Neutrophil (primary cell): ENCODE measurements around the gene SLC36A3.

Experiments used
- H3K27ac ChIP-seq: fragments of 200-600 bp; sonication (generic); 2 replicates; pipeline ENCODE4 v1.5.1; 2016; ENCODE audit warnings: mild to moderate bottlenecking, moderate library complexity
- H3K27me3 ChIP-seq: fragments of 200-600 bp; sonication (generic); 2 replicates; pipeline ENCODE4 v1.6.0; 2016; ENCODE audit warnings: mild to moderate bottlenecking
- H3K36me3 ChIP-seq: fragments of 200-600 bp; sonication (generic); 2 replicates; pipeline ENCODE4 v1.5.1; 2017
- H3K4me1 ChIP-seq, 2 experiments: fragments of 200-600 bp in 1 of 2; sonication (generic) in 1 of 2; 1 replicate in 1 of 2; 2 replicates in 1 of 2; pipeline versions ENCODE4 v1.5.1 to v1.6.1; 2013 to 2016; ENCODE audit warnings: low read depth in 1 of 2, low read length in 1 of 2, mild to moderate bottlenecking in 1 of 2, moderate library complexity in 1 of 2; ENCODE audit not compliant: control insufficient read depth in 1 of 2, insufficient read depth in 1 of 2
- H3K4me3 ChIP-seq, 2 experiments: fragments of 200-600 bp in 1 of 2; sonication (generic) in 1 of 2; 1 replicate in 1 of 2; 2 replicates in 1 of 2; pipeline ENCODE4 v1.5.1; 2013 to 2016; ENCODE audit warnings: low read depth in 1 of 2, low read length in 1 of 2, mild to moderate bottlenecking in 1 of 2, moderate library complexity in 1 of 2
- H3K9me3 ChIP-seq: fragments of 200-600 bp; sonication (generic); 2 replicates; pipeline ENCODE4 v1.5.1; 2016
- CTCF ChIP-seq: fragments of 200-600 bp; sonication (generic); IDR thresholded peaks from 2 replicates; pipeline ENCODE4 v1.5.1; 2016; ENCODE audit warnings: antibody characterized with exemption

The SLC36A3 gene

DNA sequence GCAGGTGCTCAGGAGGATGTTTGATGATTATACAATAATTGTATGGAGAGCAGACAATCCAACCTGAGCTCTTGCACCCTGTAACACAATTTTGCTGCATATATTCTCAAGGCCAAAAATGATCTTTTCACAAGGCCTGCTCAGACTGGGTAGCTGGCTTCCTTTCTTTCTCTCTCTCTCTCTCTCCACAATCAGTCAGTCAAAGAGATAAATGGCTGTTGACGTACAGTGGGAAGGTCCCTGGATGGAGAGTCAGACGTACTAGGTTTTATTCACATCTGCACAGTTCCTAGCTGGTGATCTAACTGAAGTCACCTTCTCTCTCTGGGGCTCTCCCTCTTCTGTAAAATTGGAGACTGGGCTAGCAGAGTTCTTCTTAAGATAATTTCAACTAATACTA lies 24.0 kb upstream of the SLC36A3 start:
- Histone ChIP-seq H3K4me3 (no peak overlapping the region), H3K27ac (no peak overlapping the region), H3K27me3 (no peaks in the 10 kb centered on the region), H3K36me3 (no peaks in the 10 kb centered on the region), H3K4me1 (no peaks in the 10 kb centered on the region), H3K9me3 (no peaks in the 10 kb centered on the region)
- TF ChIP-seq CTCF = no peak

DNA sequence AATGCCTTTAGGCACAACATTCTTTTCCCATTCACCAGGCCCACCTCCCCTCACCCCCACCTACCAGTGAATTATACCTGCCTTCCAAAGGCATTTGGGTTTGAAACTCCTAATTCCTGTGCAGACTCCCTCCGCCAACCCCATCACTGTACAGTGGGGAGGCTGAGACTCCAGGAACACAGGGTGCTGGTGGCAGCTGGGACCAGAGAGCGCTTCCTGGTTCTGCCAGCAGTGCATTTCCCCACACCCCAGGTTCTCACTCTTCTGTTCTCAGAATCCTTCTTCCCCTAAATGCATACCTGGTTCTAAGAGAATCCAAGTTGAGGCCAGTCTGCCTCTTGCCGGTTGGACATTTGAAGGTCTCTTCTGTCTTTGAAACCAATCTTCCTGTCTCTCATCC lies 22.7 kb upstream of the SLC36A3 start:
- no peak overlapping the region for H3K4me3 ChIP-seq
- TF ChIP-seq CTCF = no peak
- H3K27me3 ChIP-seq = no peaks in the 10 kb centered on the region
- H3K27ac ChIP-seq = no peak overlapping the region
- no peaks in the 10 kb centered on the region for H3K9me3 ChIP-seq
- no peaks in the 10 kb centered on the region for H3K36me3 ChIP-seq
- H3K4me1 ChIP-seq = no peaks in the 10 kb centered on the region

- no peaks in the 10 kb centered on the region for H3K27me3 ChIP-seq
- H3K36me3 ChIP-seq = no peaks in the 10 kb centered on the region
- TF ChIP-seq CTCF = no peak
- H3K4me1 ChIP-seq = no peaks in the 10 kb centered on the region
- no peaks in the 10 kb centered on the region for H3K9me3 ChIP-seq
- no peak overlapping the region for H3K27ac ChIP-seq
- no peak overlapping the region for H3K4me3 ChIP-seq
Measured at GRCh38 chr5:151320481-151320880, 16.9 kb upstream of the SLC36A3 start.

GRCh38 chr5:151318850-151319732 lies 15.5 kb upstream of the SLC36A3 start:
- no peak for TF ChIP-seq CTCF

GRCh38 chr5:151317871-151318270 lies 14.3 kb upstream of the SLC36A3 start:
- no peaks in the 10 kb centered on the region for H3K27me3 ChIP-seq
- no peaks in the 10 kb centered on the region for H3K4me1 ChIP-seq
- H3K27ac ChIP-seq = no peak overlapping the region
- H3K9me3 ChIP-seq = no peaks in the 10 kb centered on the region
- no peak overlapping the region for H3K4me3 ChIP-seq
- TF ChIP-seq CTCF = no peak
- no peaks in the 10 kb centered on the region for H3K36me3 ChIP-seq

More at GRCh38 chr5:151318850-151319732, 15.5 kb upstream of the SLC36A3 start:
- Histone ChIP-seq H3K27me3 (no peaks in the 10 kb centered on the region), H3K4me3 (no peak overlapping the region), H3K36me3 (no peaks in the 10 kb centered on the region), H3K27ac (no peak overlapping the region), H3K4me1 (no peaks in the 10 kb centered on the region), H3K9me3 (no peaks in the 10 kb centered on the region)
